Measurements from ENCODE around the gene USP12. TPM values are rescaled to one million over a fixed set of nuclear protein-coding genes. Genes with fewer than 3 reads are reported as not detected.

Gene USP12
- total and polyA plus RNA-seq, 7 donors: 13.1 to 31.7 (median 23.7) TPM

- no peak overlapping the region for H3K27ac ChIP-seq
- H3K4me1 ChIP-seq: no peaks in the 10 kb centered on the region
- no peak for TF ChIP-seq CTCF (IDR thresholded peaks at IDR 0.05)
- ATAC-seq (no peak), DNase-seq (no peak)
- H3K9me3 ChIP-seq: no peaks in the 10 kb centered on the region
- no peaks in the 10 kb centered on the region for H3K36me3 ChIP-seq (ENCODE audit: insufficient read depth in 1 of 2, low read depth in 1 of 2)
- intact Hi-C loops (cut with DNase I): no loop called here
- 92 to 96% (median 93%) methylated on average over 8 of the region's 8 CpGs for WGBS, 3 donors
- H3K27me3 ChIP-seq (ENCODE audit: insufficient read depth in 3 of 3, low read length in 2 of 3): no peaks in the 10 kb centered on the region
- H3K4me3 ChIP-seq: no peak overlapping the region
Observed at GRCh38 chr13:27020415-27020814, 151.2 kb downstream of the USP12 start.

GRCh38 chr13:27018882-27019281 lies 152.7 kb downstream of the USP12 start:
- Histone ChIP-seq H3K4me1 (no peaks in the 10 kb centered on the region), H3K36me3 (ENCODE audit: insufficient read depth in 1 of 2, low read depth in 1 of 2) (no peaks in the 10 kb centered on the region), H3K27me3 (ENCODE audit: insufficient read depth in 3 of 3, low read length in 2 of 3) (no peaks in the 10 kb centered on the region), H3K9me3 (no peaks in the 10 kb centered on the region), H3K4me3 (no peak overlapping the region), H3K27ac (no peak overlapping the region)
- intact Hi-C loops (cut with DNase I): no loop called here
- ATAC-seq (no peak), DNase-seq (no peak)
- no peak for TF ChIP-seq CTCF (IDR thresholded peaks at IDR 0.05)
- 61 to 81% (median 72%) methylated on average over 5 of the region's 5 CpGs for WGBS, 3 donors

- no peak overlapping the region for H3K27ac ChIP-seq
- no peaks in the 10 kb centered on the region for H3K9me3 ChIP-seq
- intact Hi-C loops (cut with DNase I): no loop called here
- no peak overlapping the region for H3K4me3 ChIP-seq
- 71 to 76% (median 75%) methylated on average over 8 of the region's 8 CpGs for WGBS, 3 donors
- no peaks in the 10 kb centered on the region for H3K4me1 ChIP-seq
- no peaks in the 10 kb centered on the region for H3K36me3 ChIP-seq (ENCODE audit: insufficient read depth in 1 of 2, low read depth in 1 of 2)
- no peak for TF ChIP-seq CTCF (IDR thresholded peaks at IDR 0.05)
- no peaks in the 10 kb centered on the region for H3K27me3 ChIP-seq (ENCODE audit: insufficient read depth in 3 of 3, low read length in 2 of 3)
- DNase-seq: no peak
- no peak for ATAC-seq
Observed at GRCh38 chr13:27018344-27018861, 153.2 kb downstream of the USP12 start.

GRCh38 chr13:27016875-27017274 lies 154.7 kb downstream of the USP12 start:
- H3K36me3 ChIP-seq (ENCODE audit: insufficient read depth in 1 of 2, low read depth in 1 of 2): no peaks in the 10 kb centered on the region
- H3K27me3 ChIP-seq (ENCODE audit: insufficient read depth in 3 of 3, low read length in 2 of 3): no peaks in the 10 kb centered on the region
- no peak for TF ChIP-seq CTCF (IDR thresholded peaks at IDR 0.05)
- ATAC-seq: peak in 1 of 4 donors; percentile 36
- H3K9me3 ChIP-seq: no peaks in the 10 kb centered on the region
- no peak overlapping the region for H3K4me3 ChIP-seq
- intact Hi-C loops (cut with DNase I): no loop called here
- 35 to 53% (median 37%) methylated on average over 4 of the region's 4 CpGs for WGBS, 3 donors
- no peak overlapping the region for H3K27ac ChIP-seq
- no peaks in the 10 kb centered on the region for H3K4me1 ChIP-seq
- no peak for DNase-seq

Other genes with a start within 250 kb of the USP12 start
- 100 to 1,000 TPM; 440 to 808 (median 733) TPM for gene RPL21, start 79.7 kb upstream of the USP12 start, total RNA-seq
- 1,000 to 10,000 TPM in 2 of 3 donors, 100 to 1,000 TPM in 1; 914 to 1,432 (median 1,401) TPM for gene RPL21, start 79.7 kb upstream of the USP12 start, polyA plus RNA-seq
- gene RASL11A, start 99.0 kb upstream of the USP12 start, total RNA-seq: 1 to 10 TPM; 2.6 to 6.4 (median 4.4) TPM
- 1 to 10 TPM; 2.3 to 3.3 (median 2.6) TPM for gene RASL11A, start 99.0 kb upstream of the USP12 start, polyA plus RNA-seq

Data from psoas muscle (tissue), 8 donors.